ENCODE measurements around the gene SORL1-AS1.
A peak's percentile ranks its signal among the peaks of the same experiment; 100 is the strongest.

- TF ChIP-seq CTCF (IDR thresholded peaks at IDR 0.05 in 8 of 11, conservative IDR thresholded peaks at IDR 0.05 in 3 of 11) = no peak
- no peak for TF ChIP-seq POLR2A (IDR thresholded peaks at IDR 0.05)
- peak in 2 of 3 donors; percentile 23 to 29 for TF ChIP-seq POLR2AphosphoS5 (IDR thresholded peaks at IDR 0.05)
Observed at GRCh38 chr11:121466063-121466794, 13.5 kb upstream of the SORL1-AS1 start.
